Activated naive CD8-positive, alpha-beta T cell treated with anti-CD3 and anti-CD28 coated beads for 36 hours (primary cell): ENCODE results near the gene PTPRD. TPM values are rescaled to one million over a fixed set of nuclear protein-coding genes. Genes with fewer than 3 reads are reported as not detected.

Experiments used
- DNase-seq: peaks from one replicate; pipeline ENCODE4 v3.0.0; 2021
- H3K27ac Mint-ChIP-seq: one replicate; pipeline ENCODE4 v1.8.0; 2022; ENCODE audit warnings: mild to moderate bottlenecking, moderate library complexity, mixed read lengths
- H3K27me3 Mint-ChIP-seq: one replicate; pipeline ENCODE4 v1.8.0; 2022; ENCODE audit warnings: mild to moderate bottlenecking, mixed read lengths
- H3K36me3 Mint-ChIP-seq: one replicate; pipeline ENCODE4 v1.8.0; 2021; ENCODE audit warnings: mild to moderate bottlenecking, mixed read lengths
- H3K4me1 Mint-ChIP-seq: one replicate; pipeline ENCODE4 v1.8.0; 2021; ENCODE audit warnings: mixed read lengths
- H3K4me3 Mint-ChIP-seq: one replicate; pipeline ENCODE4 v1.8.0; 2022; ENCODE audit warnings: mild to moderate bottlenecking, moderate library complexity, mixed read lengths
- H3K9me3 Mint-ChIP-seq: one replicate; pipeline ENCODE4 v1.8.0; 2022; ENCODE audit warnings: mixed read lengths
- total RNA-seq, 2 experiments: library from RNA; stranded (reverse); gene quantifications; one replicate each; pipeline ENCODE4 v1.2.3, GENCODE V29; 2021

The PTPRD gene
- total RNA-seq, 2 experiments from 2014 or later: 0.16 to 0.18 TPM

DNA sequence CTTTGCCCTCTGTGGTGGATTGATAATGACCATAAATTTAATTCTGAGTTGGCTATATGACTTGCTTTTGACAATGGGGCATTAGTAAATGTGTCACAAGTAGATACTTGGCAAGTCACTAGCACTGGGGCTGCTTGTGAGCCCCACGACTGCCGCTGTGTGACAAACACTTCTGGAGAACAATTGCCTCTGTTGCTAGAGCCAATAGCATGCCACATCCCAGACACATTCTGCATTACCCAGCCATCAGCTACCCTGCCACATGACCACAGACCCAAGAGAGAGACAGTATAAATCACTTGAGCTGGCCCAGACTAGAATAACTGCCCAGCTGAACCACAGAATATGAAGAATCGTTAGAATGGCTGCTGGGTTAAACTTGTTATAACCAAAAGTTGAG is 2060.1 kb downstream of the PTPRD start:
- Mint-ChIP-seq H3K4me3 (no peak overlapping the region), H3K27ac (no peak overlapping the region), H3K4me1 (no peaks in the 10 kb centered on the region), H3K27me3 (no peaks in the 10 kb centered on the region), H3K9me3 (no peaks in the 10 kb centered on the region), H3K36me3 (no peaks in the 10 kb centered on the region)
- DNase-seq: no peak

DNA sequence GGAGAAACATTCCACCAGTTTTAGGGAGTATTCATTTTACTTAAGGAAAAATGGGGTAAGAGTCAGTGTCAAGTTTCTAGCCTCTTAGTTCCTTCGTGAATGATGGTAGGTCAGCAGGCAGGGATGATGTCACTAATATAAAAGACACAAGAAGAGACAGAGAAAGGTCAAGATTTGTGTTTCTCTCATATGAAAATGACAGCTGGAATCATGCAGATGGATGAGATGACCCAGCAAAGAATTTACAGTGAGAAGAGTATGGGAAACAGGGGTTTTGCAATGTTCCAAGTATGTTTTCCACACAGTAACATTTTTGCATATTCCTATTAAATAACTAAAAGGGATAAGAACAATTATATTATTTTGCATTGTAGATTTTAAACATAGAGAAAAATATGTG is 2063.6 kb downstream of the PTPRD start:
- Mint-ChIP-seq H3K9me3 (no peaks in the 10 kb centered on the region), H3K4me1 (no peaks in the 10 kb centered on the region), H3K27me3 (no peaks in the 10 kb centered on the region), H3K4me3 (no peak overlapping the region), H3K36me3 (no peaks in the 10 kb centered on the region), H3K27ac (no peak overlapping the region)
- no peak for DNase-seq

DNA sequence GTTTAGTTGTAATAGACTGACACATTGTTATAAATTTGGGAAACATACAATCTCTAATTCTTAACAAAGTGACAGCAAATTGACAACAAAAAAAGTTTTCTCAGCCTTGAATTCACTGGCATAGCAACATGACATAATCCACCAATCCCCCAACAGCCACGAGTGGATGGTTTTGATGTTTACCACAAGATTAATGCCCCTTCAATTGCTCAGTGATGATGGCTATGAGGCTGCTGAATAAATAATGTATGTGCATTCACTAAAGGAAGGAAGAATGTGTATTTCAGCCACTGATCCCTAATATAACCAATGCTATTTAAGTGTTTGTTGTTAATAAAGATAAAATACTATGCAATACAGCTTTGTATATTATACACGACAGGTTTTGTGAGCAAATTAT is 2069.6 kb downstream of the PTPRD start:
- Mint-ChIP-seq H3K27ac (no peak overlapping the region), H3K4me3 (no peak overlapping the region), H3K9me3 (no peaks in the 10 kb centered on the region), H3K27me3 (no peaks in the 10 kb centered on the region), H3K36me3 (no peaks in the 10 kb centered on the region), H3K4me1 (no peaks in the 10 kb centered on the region)
- DNase-seq: no peak

DNA sequence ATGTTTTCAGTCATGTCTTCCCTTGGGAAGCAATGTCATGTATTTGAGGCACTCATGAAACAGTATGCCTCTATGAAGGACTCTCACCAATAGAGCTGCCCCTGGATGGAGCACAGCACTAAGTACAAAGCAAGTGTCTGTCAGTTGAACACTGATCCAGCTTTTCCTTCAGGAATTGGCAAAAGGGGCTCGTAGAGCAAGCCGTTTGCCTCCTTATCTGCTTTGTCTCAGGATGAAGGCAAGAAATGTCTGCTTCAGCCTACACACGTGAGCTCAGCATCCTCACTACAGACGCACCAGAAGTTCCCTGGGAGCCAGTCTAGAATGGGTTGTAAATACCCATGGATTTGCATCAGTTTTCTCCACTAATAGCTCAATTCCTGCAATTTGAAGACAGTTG is 2070.3 kb downstream of the PTPRD start:
- H3K27me3 Mint-ChIP-seq: no peaks in the 10 kb centered on the region
- H3K4me1 Mint-ChIP-seq: no peaks in the 10 kb centered on the region

DNA sequence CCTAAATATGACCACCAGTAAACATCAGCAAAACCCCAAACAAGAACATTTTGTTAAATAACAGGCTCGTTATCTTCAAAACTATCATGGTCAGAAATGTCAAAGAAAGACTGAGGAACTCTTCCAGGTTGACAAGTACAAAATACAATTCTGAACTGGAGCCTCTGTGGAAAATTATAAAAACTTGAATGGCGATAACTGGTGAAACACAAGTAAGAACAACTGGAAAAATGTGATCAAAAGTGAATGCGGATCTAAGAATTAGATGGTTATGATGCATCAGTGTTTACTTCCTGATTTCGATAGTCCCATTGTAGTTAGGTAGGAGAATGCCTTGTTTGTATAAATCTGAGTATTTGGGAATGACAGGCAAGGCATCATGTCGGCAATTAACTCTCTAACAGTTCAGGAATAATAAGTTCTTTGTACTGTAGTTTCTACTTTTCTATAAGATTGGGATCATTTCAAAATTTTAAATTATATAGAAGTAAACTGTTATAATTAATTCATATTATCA is 2073.1 kb downstream of the PTPRD start:
- no peaks in the 10 kb centered on the region for H3K27me3 Mint-ChIP-seq
- H3K27ac Mint-ChIP-seq: no peak overlapping the region
- no peaks in the 10 kb centered on the region for H3K36me3 Mint-ChIP-seq
- H3K4me1 Mint-ChIP-seq: no peaks in the 10 kb centered on the region
- no peak overlapping the region for H3K4me3 Mint-ChIP-seq
- DNase-seq: no peak
- H3K9me3 Mint-ChIP-seq: no peaks in the 10 kb centered on the region

More for the DNA sequence above, 2070.3 kb downstream of the PTPRD start:
- H3K4me3 Mint-ChIP-seq: no peak overlapping the region
- DNase-seq: no peak
- no peaks in the 10 kb centered on the region for H3K36me3 Mint-ChIP-seq
- no peak overlapping the region for H3K27ac Mint-ChIP-seq
- H3K9me3 Mint-ChIP-seq: no peaks in the 10 kb centered on the region

DNA sequence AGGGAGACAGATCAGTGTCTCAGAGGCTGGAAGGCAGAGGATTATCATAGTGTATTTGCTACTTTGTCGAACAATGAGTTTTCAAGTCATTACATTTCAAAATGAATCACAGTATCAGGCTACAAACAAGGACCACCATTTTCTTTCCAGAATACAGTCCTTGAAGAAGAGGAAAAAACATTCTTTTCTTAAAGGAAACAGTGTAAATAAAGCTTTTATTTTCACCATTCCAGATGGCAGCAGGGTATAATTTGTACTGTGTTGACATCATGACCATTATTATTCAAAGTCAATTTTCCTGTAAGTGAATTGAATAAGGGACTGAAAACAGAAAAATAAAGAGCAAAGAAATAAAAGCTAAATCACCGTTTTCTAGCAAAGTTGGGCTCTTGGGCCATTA is 2076.0 kb downstream of the PTPRD start:
- no peaks in the 10 kb centered on the region for H3K36me3 Mint-ChIP-seq

DNA sequence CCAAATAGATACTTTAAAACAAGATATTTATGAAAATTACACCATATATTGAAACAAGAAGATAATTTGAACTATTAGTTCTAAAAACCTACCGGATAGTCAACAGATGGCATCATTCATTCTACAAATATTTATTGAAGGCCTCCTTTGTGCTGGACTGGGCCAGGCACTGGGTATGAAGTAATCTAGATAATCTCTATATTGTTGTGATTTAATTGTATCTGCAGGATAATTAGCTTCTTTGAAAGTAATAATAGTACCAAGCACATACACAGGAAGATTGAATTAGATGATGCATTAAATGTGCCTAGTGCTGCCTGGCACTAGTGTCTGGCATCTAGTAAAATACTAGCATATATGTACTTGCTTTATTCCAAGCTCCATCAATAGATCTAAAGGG is 2078.0 kb downstream of the PTPRD start:
- Mint-ChIP-seq H3K9me3 (no peaks in the 10 kb centered on the region), H3K36me3 (no peaks in the 10 kb centered on the region), H3K27ac (no peak overlapping the region), H3K4me1 (no peaks in the 10 kb centered on the region), H3K4me3 (no peak overlapping the region), H3K27me3 (no peaks in the 10 kb centered on the region)
- no peak for DNase-seq

More for the DNA sequence above, 2076.0 kb downstream of the PTPRD start:
- no peak overlapping the region for H3K27ac Mint-ChIP-seq
- no peak for DNase-seq
- H3K27me3 Mint-ChIP-seq: no peaks in the 10 kb centered on the region
- no peak overlapping the region for H3K4me3 Mint-ChIP-seq
- no peaks in the 10 kb centered on the region for H3K4me1 Mint-ChIP-seq
- no peaks in the 10 kb centered on the region for H3K9me3 Mint-ChIP-seq

DNA sequence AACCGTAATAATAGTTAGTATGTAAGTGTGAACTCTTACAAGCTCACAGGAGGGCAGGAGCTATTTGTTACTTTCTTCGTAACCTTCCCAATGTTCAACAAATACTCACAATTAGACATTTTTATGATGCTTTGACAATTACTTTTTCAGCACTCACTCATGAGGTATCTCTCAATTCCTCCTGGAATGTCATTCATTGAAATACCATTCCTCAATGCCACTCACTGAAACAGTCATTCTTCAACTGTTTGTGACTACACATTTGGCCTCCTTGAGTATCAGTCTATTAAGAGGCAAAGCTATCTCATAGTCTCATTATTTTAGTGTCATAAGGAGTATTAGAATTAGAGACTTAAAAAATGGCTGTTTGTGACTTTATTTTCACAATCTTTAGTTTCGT is 2079.1 kb downstream of the PTPRD start:
- no peaks in the 10 kb centered on the region for H3K36me3 Mint-ChIP-seq
- H3K4me3 Mint-ChIP-seq: no peak overlapping the region
- H3K27me3 Mint-ChIP-seq: no peaks in the 10 kb centered on the region
- no peak for DNase-seq
- H3K4me1 Mint-ChIP-seq: no peaks in the 10 kb centered on the region
- H3K27ac Mint-ChIP-seq: no peak overlapping the region
- no peaks in the 10 kb centered on the region for H3K9me3 Mint-ChIP-seq

DNA sequence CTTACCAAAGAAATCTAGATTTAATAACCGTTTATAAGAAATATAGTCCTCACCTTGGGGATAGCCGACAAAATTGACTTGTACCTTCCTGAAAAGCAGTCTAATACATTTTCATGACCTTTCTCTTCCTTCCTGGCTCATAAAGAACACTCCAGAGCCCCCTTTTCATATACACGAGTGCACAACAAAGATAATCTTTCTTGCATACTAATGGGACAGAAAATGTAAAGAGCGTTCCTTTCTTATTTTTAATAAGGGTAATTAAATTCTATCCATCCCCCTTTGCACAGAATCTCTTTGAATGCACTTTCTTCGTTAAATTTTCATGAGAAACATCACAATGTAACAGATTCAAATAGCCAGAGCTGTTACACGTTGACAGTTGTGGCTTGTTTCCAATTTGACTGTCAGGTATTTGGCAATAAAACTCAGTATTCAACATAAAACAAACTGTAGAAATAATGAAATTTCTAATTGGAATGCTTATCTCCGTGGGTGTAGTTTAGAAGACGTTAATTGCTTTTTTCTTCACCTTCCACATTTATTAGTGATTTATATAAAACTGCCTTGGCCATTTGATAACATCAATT is 2080.9 kb downstream of the PTPRD start:
- H3K4me1 Mint-ChIP-seq: no peaks in the 10 kb centered on the region
- no peak overlapping the region for H3K27ac Mint-ChIP-seq
- H3K36me3 Mint-ChIP-seq: no peaks in the 10 kb centered on the region
- no peaks in the 10 kb centered on the region for H3K27me3 Mint-ChIP-seq
- no peak overlapping the region for H3K4me3 Mint-ChIP-seq
- no peak for DNase-seq
- no peaks in the 10 kb centered on the region for H3K9me3 Mint-ChIP-seq

DNA sequence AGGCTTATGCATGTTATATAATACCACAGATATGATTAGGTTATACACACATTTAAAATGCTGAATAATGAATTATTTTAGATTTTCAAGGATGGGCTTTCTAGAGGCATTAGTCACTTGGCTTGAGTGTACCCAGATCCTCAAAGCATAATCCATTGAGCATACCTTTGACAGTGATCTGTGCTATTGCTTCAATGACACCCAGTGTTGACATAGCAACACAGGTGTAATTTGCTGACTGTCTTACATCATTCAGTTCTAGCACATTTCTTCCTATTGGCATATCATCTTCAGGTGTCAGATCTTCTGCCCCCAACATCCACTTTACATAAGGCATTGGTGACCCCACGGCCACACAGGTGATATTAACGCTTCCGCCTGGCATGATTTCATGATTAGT is 2091.7 kb downstream of the PTPRD start:
- Mint-ChIP-seq H3K4me3 (no peak overlapping the region), H3K4me1 (no peaks in the 10 kb centered on the region), H3K9me3 (no peaks in the 10 kb centered on the region), H3K27me3 (no peaks in the 10 kb centered on the region), H3K27ac (no peak overlapping the region), H3K36me3 (no peaks in the 10 kb centered on the region)
- DNase-seq: no peak

DNA sequence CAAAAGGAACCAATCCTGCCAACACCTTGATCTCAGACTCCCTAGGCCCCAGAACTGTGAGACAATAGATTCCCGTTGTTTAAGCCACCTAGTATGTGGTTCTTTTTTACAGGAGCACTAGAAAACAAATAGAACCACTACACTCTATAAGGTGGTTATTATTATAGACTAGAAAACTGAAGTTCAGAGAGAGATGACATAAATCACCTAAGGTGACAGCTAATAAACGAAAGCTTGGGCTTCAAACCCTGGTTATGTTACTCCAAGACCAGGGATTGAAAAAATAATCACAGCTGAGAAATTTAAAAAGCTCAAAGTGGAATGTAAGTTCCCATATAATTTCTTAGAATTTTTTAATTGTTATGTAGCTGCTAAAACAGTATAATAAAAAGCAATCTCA is 2097.1 kb downstream of the PTPRD start:
- Mint-ChIP-seq H3K4me3 (no peak overlapping the region), H3K27ac (no peak overlapping the region), H3K9me3 (no peaks in the 10 kb centered on the region), H3K27me3 (no peaks in the 10 kb centered on the region), H3K36me3 (no peaks in the 10 kb centered on the region), H3K4me1 (no peaks in the 10 kb centered on the region)
- DNase-seq: no peak

DNA sequence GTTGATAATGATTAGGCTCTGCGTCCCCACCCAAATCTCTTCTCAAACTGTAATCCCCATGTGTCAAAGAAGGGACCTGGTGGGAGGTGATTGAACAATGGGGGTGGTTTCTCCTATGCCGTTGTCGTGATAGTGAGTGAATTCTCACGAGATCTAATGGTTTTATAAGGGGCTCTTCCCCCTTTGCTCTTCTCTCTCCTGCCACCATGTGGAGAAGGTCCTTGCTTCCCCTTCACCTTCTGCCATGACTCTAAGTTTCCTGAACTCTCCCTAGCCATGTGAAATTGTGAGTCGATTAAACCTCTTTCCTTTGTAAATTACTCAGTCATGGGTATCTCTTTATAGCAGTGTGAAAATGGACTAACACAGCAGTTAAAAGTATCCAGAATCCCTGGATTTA is 2098.0 kb downstream of the PTPRD start:
- Mint-ChIP-seq H3K36me3 (no peaks in the 10 kb centered on the region), H3K9me3 (no peaks in the 10 kb centered on the region), H3K27ac (no peak overlapping the region), H3K27me3 (no peaks in the 10 kb centered on the region), H3K4me1 (no peaks in the 10 kb centered on the region), H3K4me3 (no peak overlapping the region)
- no peak for DNase-seq

DNA sequence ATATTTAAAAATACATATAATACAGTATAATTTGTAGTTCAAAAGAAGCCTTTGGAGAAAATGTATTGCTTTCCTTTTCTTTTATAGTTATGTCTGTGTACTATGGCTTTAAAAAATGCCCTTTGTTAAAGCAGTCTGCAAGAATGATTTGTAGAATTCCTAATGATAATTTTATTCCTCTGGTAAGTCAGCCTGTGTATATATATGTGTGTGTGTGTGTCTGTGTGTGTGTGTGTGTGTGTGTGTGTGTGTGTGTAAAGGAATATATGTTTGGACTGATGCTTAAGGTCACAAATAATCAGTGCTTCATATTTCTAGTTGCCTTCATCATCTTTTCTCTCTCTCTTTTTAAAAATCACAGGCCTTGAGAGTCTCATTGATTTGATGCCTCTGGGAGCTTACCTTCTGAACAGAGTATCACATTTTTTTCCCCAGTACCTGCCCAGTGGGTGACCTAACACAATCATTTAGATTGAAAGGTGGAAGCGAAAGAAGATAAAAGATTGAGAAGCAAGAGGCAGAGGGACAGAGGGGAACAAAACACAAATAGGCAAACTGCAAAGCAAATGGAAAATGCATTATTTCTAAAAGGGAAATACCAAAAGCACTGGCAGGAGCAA is 2104.0 kb downstream of the PTPRD start:
- no peak overlapping the region for H3K4me3 Mint-ChIP-seq
- H3K27me3 Mint-ChIP-seq: no peaks in the 10 kb centered on the region
- no peaks in the 10 kb centered on the region for H3K9me3 Mint-ChIP-seq
- DNase-seq: no peak
- H3K4me1 Mint-ChIP-seq: no peaks in the 10 kb centered on the region
- H3K27ac Mint-ChIP-seq: no peak overlapping the region
- H3K36me3 Mint-ChIP-seq: no peaks in the 10 kb centered on the region

DNA sequence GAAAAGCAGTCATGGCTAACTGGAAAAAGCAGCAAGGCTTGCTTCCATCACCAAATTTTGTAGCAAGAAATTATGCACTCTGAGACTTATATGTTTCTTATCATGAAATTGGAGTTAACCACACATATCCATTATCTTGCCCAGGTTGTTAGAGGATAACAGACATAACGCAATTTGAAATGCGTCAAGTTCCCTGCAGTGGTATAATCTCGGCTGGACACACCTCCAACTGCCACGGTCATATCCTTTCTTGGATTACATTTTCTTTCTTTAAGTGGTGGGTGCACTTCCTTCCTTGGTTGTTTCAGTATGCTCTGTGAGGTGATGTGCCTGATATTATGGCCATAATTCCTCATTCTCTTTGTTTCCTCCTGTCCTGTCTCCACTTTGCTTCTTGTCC is 2118.2 kb downstream of the PTPRD start:
- Mint-ChIP-seq H3K27ac (no peak overlapping the region), H3K36me3 (no peaks in the 10 kb centered on the region), H3K4me3 (no peak overlapping the region), H3K27me3 (peaks cover 3% of the 10 kb centered on the region), H3K9me3 (no peaks in the 10 kb centered on the region), H3K4me1 (no peaks in the 10 kb centered on the region)
- no peak for DNase-seq

DNA sequence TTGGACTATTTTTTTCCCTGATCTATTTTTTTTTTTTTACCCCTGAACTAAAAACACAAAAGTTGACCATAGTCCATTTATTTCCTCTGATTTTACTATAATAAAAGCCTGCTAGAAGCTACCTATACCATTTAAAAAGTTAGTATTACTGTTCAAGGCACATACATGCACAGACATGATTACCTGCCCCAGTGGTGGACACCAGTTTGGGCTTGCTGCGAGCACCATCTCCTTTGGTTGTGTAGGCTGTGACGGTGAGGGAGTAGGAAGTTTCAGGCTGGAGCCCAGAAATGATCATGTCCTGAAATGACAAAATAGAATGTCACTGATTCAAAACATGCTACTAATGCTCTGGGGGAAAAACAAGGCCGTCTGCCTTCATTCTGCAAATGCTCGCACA is 2120.1 kb downstream of the PTPRD start:
- no peak for DNase-seq
- Mint-ChIP-seq H3K4me1 (no peaks in the 10 kb centered on the region), H3K36me3 (no peaks in the 10 kb centered on the region), H3K9me3 (no peaks in the 10 kb centered on the region), H3K4me3 (no peak overlapping the region), H3K27ac (no peak overlapping the region), H3K27me3 (peaks cover 3% of the 10 kb centered on the region)

DNA sequence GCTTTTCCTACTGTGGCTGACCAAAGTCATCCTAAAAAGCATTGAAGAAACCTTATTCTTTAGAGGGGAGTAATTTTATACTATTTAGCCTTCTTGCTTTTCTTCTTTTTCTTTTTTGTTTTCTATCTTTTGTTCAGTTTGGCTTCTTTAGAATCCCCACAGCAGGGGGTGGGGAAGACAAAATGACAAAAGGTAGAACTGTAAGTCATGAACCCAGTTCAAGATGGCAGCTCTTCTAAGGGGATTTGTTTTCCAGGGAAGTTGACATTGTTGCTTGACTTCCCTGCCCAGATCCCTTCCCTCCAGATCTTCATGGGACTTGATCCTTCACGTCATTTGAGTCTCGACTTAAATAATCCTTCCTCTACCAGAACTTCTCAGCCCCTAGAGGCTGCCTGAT is 2120.8 kb downstream of the PTPRD start:
- H3K4me3 Mint-ChIP-seq: no peak overlapping the region
- H3K36me3 Mint-ChIP-seq: no peaks in the 10 kb centered on the region
- no peak overlapping the region for H3K27ac Mint-ChIP-seq
- H3K9me3 Mint-ChIP-seq: no peaks in the 10 kb centered on the region
- no peaks in the 10 kb centered on the region for H3K4me1 Mint-ChIP-seq
- H3K27me3 Mint-ChIP-seq: peaks cover 3% of the 10 kb centered on the region
- no peak for DNase-seq
